Measurements from ENCODE around the gene NEO1.
"Not testable (repeated sequence)": the region's sequence is repeated elsewhere in the genome, so short reads cannot be mapped to it uniquely, and the experiment has no call there.

The NEO1 gene

DNA sequence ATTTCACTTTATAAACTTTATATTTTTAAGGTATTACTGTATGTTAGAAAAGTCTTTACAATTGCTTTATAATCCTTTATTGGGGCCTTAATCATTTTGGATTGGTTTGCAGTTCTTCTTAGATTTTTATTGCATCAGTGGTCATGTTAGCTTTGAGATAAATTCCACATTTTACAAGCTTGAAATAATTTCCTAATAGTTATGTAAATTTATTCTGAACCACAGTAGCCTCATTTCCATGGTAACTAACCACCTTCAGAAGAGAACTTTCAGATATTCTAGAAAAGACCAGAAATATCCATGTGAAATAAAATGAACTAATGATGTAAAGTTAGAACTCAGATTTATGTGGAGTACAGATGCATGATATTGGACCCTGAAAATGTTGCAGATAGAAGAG lies 94.2 kb downstream of the NEO1 start:
- no peak for DNase-seq (ENCODE audit: insufficient read length)
- no peak for FAIRE-seq
- TF ChIP-seq POLR2A (IDR thresholded peaks at IDR 0.05; ENCODE audit: low read depth, low read length): no peak
- no peak for TF ChIP-seq TAF1 (IDR thresholded peaks at IDR 0.05; ENCODE audit: borderline replicate concordance, low read depth, low read length)
- no peak for TF ChIP-seq POLR2AphosphoS5 (IDR thresholded peaks at IDR 0.05; ENCODE audit: low read depth, low read length)

- DNase-seq (ENCODE audit: insufficient read length) (no peak), FAIRE-seq (no peak)
- TF ChIP-seq POLR2A (IDR thresholded peaks at IDR 0.05; ENCODE audit: low read depth, low read length) (no peak), TAF1 (IDR thresholded peaks at IDR 0.05; ENCODE audit: borderline replicate concordance, low read depth, low read length) (no peak), POLR2AphosphoS5 (IDR thresholded peaks at IDR 0.05; ENCODE audit: low read depth, low read length) (no peak)
Measured at GRCh38 chr15:73150831-73151230, 98.6 kb downstream of the NEO1 start.

GRCh38 chr15:73153024-73153423 lies 100.8 kb downstream of the NEO1 start:
- DNase-seq (ENCODE audit: insufficient read length): no peak
- no peak for FAIRE-seq
- no peak for TF ChIP-seq POLR2AphosphoS5 (IDR thresholded peaks at IDR 0.05; ENCODE audit: low read depth, low read length)
- no peak for TF ChIP-seq TAF1 (IDR thresholded peaks at IDR 0.05; ENCODE audit: borderline replicate concordance, low read depth, low read length)
- TF ChIP-seq POLR2A (IDR thresholded peaks at IDR 0.05; ENCODE audit: low read depth, low read length): no peak

DNA sequence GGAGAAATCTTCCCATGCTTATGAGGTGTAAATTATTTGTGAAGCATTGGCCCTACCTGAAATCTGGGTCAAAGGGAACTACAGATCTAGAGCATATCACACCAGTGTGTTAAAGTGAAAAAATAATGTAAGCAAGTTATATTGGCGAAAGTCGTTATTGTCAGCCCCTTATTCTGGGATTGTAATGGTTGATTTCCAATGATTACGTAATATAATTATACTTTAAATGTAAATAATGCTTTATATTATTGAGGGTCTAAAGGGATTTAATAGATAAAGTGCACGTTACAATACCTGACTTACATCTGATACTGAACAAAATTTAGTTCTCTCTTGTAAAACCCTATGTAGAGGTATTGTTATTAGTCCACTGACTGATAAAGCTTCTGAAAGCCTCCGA lies 101.2 kb downstream of the NEO1 start:
- no peak for FAIRE-seq
- TF ChIP-seq POLR2AphosphoS5 (IDR thresholded peaks at IDR 0.05; ENCODE audit: low read depth, low read length): no peak
- no peak for TF ChIP-seq POLR2A (IDR thresholded peaks at IDR 0.05; ENCODE audit: low read depth, low read length)
- TF ChIP-seq TAF1 (IDR thresholded peaks at IDR 0.05; ENCODE audit: borderline replicate concordance, low read depth, low read length): no peak
- DNase-seq (ENCODE audit: insufficient read length): no peak

- FAIRE-seq (no peak), DNase-seq (ENCODE audit: insufficient read length) (no peak)
- TF ChIP-seq POLR2AphosphoS5 (IDR thresholded peaks at IDR 0.05; ENCODE audit: low read depth, low read length) (no peak), POLR2A (IDR thresholded peaks at IDR 0.05; ENCODE audit: low read depth, low read length) (no peak), TAF1 (IDR thresholded peaks at IDR 0.05; ENCODE audit: borderline replicate concordance, low read depth, low read length) (no peak)
Measured at GRCh38 chr15:73156431-73157191, 104.3 kb downstream of the NEO1 start.

DNA sequence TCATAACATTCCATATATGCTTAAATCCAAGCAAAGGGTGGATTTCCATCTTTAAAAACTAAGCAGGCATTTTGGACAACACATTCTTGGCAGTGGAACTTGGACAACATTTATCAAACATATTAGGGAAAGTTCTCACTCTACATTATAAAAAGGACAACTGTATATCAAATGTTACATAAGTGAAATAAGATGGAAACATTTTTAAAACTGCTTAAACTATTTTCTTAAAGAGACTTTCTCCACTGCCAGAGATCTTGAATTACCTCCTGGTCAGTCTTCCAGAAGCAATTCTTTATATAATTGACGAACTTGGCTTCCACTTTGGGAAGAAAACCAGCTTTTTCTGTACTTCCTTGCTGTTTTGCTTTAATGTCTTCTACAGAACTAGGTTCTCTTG lies 109.3 kb downstream of the NEO1 start:
- FAIRE-seq (no peak), DNase-seq (ENCODE audit: insufficient read length) (no peak)
- TF ChIP-seq TAF1 (IDR thresholded peaks at IDR 0.05; ENCODE audit: borderline replicate concordance, low read depth, low read length) (no peak), POLR2A (IDR thresholded peaks at IDR 0.05; ENCODE audit: low read depth, low read length) (no peak)

GRCh38 chr15:73165435-73165834 lies 113.2 kb downstream of the NEO1 start:
- TF ChIP-seq POLR2AphosphoS5 (IDR thresholded peaks at IDR 0.05; ENCODE audit: low read depth, low read length) (no peak), POLR2A (IDR thresholded peaks at IDR 0.05; ENCODE audit: low read depth, low read length) (no peak), TAF1 (IDR thresholded peaks at IDR 0.05; ENCODE audit: borderline replicate concordance, low read depth, low read length) (no peak)
- DNase-seq (ENCODE audit: insufficient read length): no peak
- FAIRE-seq: no peak

- FAIRE-seq (no peak), DNase-seq (ENCODE audit: insufficient read length) (no peak)
- TF ChIP-seq POLR2A (IDR thresholded peaks at IDR 0.05; ENCODE audit: low read depth, low read length) (no peak), POLR2AphosphoS5 (IDR thresholded peaks at IDR 0.05; ENCODE audit: low read depth, low read length) (no peak), TAF1 (IDR thresholded peaks at IDR 0.05; ENCODE audit: borderline replicate concordance, low read depth, low read length) (no peak)
Measured at GRCh38 chr15:73165844-73166243, 113.6 kb downstream of the NEO1 start.

DNA sequence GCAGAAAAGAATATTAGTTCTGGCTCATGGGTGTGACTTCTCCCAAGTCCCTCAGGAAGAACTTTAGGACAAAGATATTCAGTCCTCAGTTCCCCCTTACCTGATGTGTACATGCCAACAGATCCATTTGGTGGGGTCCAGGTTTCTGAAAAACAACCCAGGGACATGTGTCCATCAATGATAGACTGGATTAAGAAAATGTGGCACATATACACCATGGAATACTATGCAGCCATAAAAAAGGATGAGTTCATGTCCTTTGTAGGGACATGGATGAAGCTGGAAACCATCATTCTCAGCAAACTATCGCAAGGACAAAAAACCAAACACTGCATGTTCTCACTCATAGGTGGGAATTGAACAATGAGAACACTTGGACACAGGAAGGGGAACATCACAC lies 114.4 kb downstream of the NEO1 start:
- not testable (repeated sequence) for FAIRE-seq; DNase-seq (ENCODE audit: insufficient read length)

- no peak for FAIRE-seq
- DNase-seq (ENCODE audit: insufficient read length): no peak
Measured at GRCh38 chr15:73168487-73168886, 116.2 kb downstream of the NEO1 start.

DNA sequence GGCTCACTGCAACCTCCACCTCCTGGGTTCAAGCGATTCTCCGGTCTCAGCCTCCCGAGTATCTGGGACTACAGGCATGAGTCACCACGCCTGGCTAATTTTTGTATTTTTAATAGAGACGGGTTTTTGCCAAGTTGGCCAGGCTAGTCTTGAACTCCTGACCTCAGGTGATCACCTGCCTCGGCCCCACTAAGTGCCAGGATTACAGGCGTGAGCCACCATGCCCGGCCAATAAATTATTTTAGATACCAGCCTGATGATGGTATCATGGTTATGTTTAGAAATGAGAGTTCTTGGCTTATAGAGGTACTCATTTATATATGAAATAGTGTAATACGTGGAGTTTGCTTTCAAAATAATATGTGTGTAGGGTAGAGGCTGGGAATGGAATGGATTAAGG lies 119.4 kb downstream of the NEO1 start:
- TF ChIP-seq POLR2A (IDR thresholded peaks at IDR 0.05; ENCODE audit: low read depth, low read length): no peak
- TF ChIP-seq TAF1 (IDR thresholded peaks at IDR 0.05; ENCODE audit: borderline replicate concordance, low read depth, low read length): no peak
- no peak for TF ChIP-seq POLR2AphosphoS5 (IDR thresholded peaks at IDR 0.05; ENCODE audit: low read depth, low read length)
- DNase-seq (ENCODE audit: insufficient read length) (no peak), FAIRE-seq (no peak)

More at GRCh38 chr15:73168487-73168886, 116.2 kb downstream of the NEO1 start:
- no peak for TF ChIP-seq TAF1 (IDR thresholded peaks at IDR 0.05; ENCODE audit: borderline replicate concordance, low read depth, low read length)
- TF ChIP-seq POLR2A (IDR thresholded peaks at IDR 0.05; ENCODE audit: low read depth, low read length): no peak
- TF ChIP-seq POLR2AphosphoS5 (IDR thresholded peaks at IDR 0.05; ENCODE audit: low read depth, low read length): no peak

DNA sequence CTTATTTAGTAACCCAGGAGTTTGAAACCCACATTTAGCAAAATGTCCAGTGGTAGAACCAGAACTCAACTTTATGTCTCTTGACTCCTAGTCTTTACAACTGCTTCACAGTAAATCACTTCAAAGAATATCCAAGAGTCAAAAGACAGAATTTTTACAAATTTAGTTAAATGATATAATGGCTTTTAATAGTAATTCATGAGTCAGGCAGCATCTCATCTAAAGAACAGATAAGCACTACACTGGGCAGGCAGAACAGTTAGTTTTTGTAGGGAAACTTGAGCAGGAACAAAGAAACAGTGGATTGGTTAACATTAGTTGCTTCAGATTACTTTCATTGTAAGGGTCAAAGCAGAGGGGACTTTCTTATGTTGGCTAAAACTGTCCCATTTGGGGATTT lies 120.2 kb downstream of the NEO1 start:
- no peak for TF ChIP-seq TAF1 (IDR thresholded peaks at IDR 0.05; ENCODE audit: borderline replicate concordance, low read depth, low read length)
- TF ChIP-seq POLR2AphosphoS5 (IDR thresholded peaks at IDR 0.05; ENCODE audit: low read depth, low read length): no peak
- no peak for TF ChIP-seq POLR2A (IDR thresholded peaks at IDR 0.05; ENCODE audit: low read depth, low read length)
- FAIRE-seq: no peak

More for the DNA sequence above, 120.2 kb downstream of the NEO1 start:
- no peak for DNase-seq (ENCODE audit: insufficient read length)

All from GM12892 (cell line).